ENCODE data around the gene MCHR1. TPM values are rescaled to one million over a fixed set of nuclear protein-coding genes. Genes with fewer than 3 reads are reported as not detected.
"Not testable (repeated sequence)": the region's sequence is repeated elsewhere in the genome, so short reads cannot be mapped to it uniquely, and the experiment has no call there.

MCHR1 gene
- total RNA-seq, 1 experiment from 2014 or later, result not detected

GRCh38 chr22:40674274-40674673 lies 5.0 kb upstream of the MCHR1 start:
- BruUV-seq (replicated peaks), result no TSS peak
- in situ Hi-C loops (cut with HindIII; ENCODE audit: low pct_unique_long_range_greater_than_20kb, low sequenced_read_pairs) (no loop called here), intact Hi-C loops (cut with micrococcal nuclease; ENCODE audit: unreplicated experiment) (no loop called here)
- Histone ChIP-seq H3K4me1 (ENCODE audit: control insufficient read depth, insufficient read depth, low read length) (no peaks in the 10 kb centered on the region; the same call in 1 of the 2 replicates), H3K4me3 (ENCODE audit: low read depth in 2 of 2, low read length in 2 of 2) (no peak overlapping the region), H3K9me3 (ENCODE audit: control insufficient read depth, insufficient read depth, low read depth, low read length) (no peaks in the 10 kb centered on the region), H3K27me3 (ENCODE audit: control insufficient read depth, insufficient read depth, low read length) (no peaks in the 10 kb centered on the region), H3K36me3 (ENCODE audit: control insufficient read depth, insufficient read depth, low read length) (no peaks in the 10 kb centered on the region), H3K27ac (ENCODE audit: low read length) (no peak overlapping the region)
- ChIA-PET CTCF (no interaction called here), POLR2A (interaction anchor here (0.7 kb wide), 1 partner anchor 133 kb away, joined by 3 read pairs; no protein-coding TSS in a partner anchor)
- no peak for DNase-seq (ENCODE audit: low read depth, low spot score)
- TF ChIP-seq, protein P1, sequence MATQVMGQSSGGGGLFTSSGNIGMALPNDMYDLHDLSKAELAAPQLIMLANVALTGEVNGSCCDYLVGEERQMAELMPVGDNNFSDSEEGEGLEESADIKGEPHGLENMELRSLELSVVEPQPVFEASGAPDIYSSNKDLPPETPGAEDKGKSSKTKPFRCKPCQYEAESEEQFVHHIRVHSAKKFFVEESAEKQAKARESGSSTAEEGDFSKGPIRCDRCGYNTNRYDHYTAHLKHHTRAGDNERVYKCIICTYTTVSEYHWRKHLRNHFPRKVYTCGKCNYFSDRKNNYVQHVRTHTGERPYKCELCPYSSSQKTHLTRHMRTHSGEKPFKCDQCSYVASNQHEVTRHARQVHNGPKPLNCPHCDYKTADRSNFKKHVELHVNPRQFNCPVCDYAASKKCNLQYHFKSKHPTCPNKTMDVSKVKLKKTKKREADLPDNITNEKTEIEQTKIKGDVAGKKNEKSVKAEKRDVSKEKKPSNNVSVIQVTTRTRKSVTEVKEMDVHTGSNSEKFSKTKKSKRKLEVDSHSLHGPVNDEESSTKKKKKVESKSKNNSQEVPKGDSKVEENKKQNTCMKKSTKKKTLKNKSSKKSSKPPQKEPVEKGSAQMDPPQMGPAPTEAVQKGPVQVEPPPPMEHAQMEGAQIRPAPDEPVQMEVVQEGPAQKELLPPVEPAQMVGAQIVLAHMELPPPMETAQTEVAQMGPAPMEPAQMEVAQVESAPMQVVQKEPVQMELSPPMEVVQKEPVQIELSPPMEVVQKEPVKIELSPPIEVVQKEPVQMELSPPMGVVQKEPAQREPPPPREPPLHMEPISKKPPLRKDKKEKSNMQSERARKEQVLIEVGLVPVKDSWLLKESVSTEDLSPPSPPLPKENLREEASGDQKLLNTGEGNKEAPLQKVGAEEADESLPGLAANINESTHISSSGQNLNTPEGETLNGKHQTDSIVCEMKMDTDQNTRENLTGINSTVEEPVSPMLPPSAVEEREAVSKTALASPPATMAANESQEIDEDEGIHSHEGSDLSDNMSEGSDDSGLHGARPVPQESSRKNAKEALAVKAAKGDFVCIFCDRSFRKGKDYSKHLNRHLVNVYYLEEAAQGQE (IDR thresholded peaks at IDR 0.05; ENCODE audit: insufficient read depth in 1 of 2, low read depth in 2 of 2, low read length in 1 of 2), result no peak
- TF ChIP-seq, protein P2, sequence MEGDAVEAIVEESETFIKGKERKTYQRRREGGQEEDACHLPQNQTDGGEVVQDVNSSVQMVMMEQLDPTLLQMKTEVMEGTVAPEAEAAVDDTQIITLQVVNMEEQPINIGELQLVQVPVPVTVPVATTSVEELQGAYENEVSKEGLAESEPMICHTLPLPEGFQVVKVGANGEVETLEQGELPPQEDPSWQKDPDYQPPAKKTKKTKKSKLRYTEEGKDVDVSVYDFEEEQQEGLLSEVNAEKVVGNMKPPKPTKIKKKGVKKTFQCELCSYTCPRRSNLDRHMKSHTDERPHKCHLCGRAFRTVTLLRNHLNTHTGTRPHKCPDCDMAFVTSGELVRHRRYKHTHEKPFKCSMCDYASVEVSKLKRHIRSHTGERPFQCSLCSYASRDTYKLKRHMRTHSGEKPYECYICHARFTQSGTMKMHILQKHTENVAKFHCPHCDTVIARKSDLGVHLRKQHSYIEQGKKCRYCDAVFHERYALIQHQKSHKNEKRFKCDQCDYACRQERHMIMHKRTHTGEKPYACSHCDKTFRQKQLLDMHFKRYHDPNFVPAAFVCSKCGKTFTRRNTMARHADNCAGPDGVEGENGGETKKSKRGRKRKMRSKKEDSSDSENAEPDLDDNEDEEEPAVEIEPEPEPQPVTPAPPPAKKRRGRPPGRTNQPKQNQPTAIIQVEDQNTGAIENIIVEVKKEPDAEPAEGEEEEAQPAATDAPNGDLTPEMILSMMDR (IDR thresholded peaks at IDR 0.05), result no peak
- TF ChIP-seq TCF7L2 (IDR thresholded peaks at IDR 0.05; ENCODE audit: low read depth, low read length) (no peak), POLR2AphosphoS5 (IDR thresholded peaks at IDR 0.05; ENCODE audit: low read depth, low read length) (no peak), SIN3A (IDR thresholded peaks at IDR 0.05; ENCODE audit: borderline replicate concordance, insufficient read depth, low read depth, low read length) (no peak)
- no peak for ATAC-seq

DNA sequence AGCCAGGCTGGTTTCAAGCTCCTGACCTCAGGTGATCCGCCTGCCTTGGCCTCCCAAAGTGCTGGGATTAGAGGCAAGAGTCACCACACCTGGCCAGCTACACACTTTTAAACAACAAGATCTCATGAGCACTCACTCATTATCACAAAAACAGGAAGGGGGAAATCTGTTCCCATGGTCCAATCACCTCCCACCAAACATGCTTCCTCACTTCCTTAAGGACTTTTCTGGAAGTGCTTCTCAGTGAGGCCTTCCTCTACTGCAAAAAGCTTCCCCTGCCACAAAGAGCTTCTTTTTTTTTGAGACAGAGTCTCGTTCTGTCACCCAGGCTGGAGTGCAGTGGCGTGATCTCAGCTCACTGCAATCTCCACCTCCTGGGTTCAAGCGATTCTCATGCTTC lies 3.1 kb upstream of the MCHR1 start:
- in situ Hi-C loops (cut with HindIII; ENCODE audit: low pct_unique_long_range_greater_than_20kb, low sequenced_read_pairs); H3K9me3 ChIP-seq (ENCODE audit: control insufficient read depth, insufficient read depth, low read depth, low read length); H3K27me3 ChIP-seq (ENCODE audit: control insufficient read depth, insufficient read depth, low read length); intact Hi-C loops (cut with micrococcal nuclease; ENCODE audit: unreplicated experiment); BruUV-seq (replicated peaks); H3K4me3 ChIP-seq (ENCODE audit: low read depth in 2 of 2, low read length in 2 of 2); DNase-seq (ENCODE audit: low read depth, low spot score); H3K36me3 ChIP-seq (ENCODE audit: control insufficient read depth, insufficient read depth, low read length); H3K27ac ChIP-seq (ENCODE audit: low read length); ATAC-seq: not testable (repeated sequence)
- ChIA-PET CTCF (interaction anchor here (0.6 kb wide), 1 partner anchor 38 kb away, joined by 3 read pairs; no protein-coding TSS in a partner anchor), POLR2A (interaction anchor here (0.7 to 1.7 kb wide), 2 partner anchors 20 to 814 kb away, joined by 3 to 4 read pairs; no protein-coding TSS in a partner anchor)
- H3K4me1 ChIP-seq (ENCODE audit: control insufficient read depth, insufficient read depth, low read length), result peaks cover 11% of the 10 kb centered on the region

GRCh38 chr22:40676644-40677043 lies 2.6 kb upstream of the MCHR1 start:
- CTCF ChIA-PET, result no interaction called here

More at GRCh38 chr22:40676644-40677043, 2.6 kb upstream of the MCHR1 start:
- no peaks in the 10 kb centered on the region for H3K36me3 ChIP-seq (ENCODE audit: control insufficient read depth, insufficient read depth, low read length)
- no peak for ATAC-seq
- in situ Hi-C loops (cut with HindIII; ENCODE audit: low pct_unique_long_range_greater_than_20kb, low sequenced_read_pairs), result no loop called here
- H3K9me3 ChIP-seq (ENCODE audit: control insufficient read depth, insufficient read depth, low read depth, low read length), result no peaks in the 10 kb centered on the region
- no TSS peak for BruUV-seq (replicated peaks)
- no peak for DNase-seq (ENCODE audit: low read depth, low spot score)
- intact Hi-C loops (cut with micrococcal nuclease; ENCODE audit: unreplicated experiment), result no loop called here
- no peaks in the 10 kb centered on the region for H3K27me3 ChIP-seq (ENCODE audit: control insufficient read depth, insufficient read depth, low read length)
- TF ChIP-seq, protein P1 (IDR thresholded peaks at IDR 0.05; ENCODE audit: insufficient read depth in 1 of 2, low read depth in 2 of 2, low read length in 1 of 2), result no peak
- TF ChIP-seq POLR2AphosphoS5 (IDR thresholded peaks at IDR 0.05; ENCODE audit: low read depth, low read length) (no peak), SIN3A (IDR thresholded peaks at IDR 0.05; ENCODE audit: borderline replicate concordance, insufficient read depth, low read depth, low read length) (no peak), TCF7L2 (IDR thresholded peaks at IDR 0.05; ENCODE audit: low read depth, low read length) (no peak)
- TF ChIP-seq, protein P2 (IDR thresholded peaks at IDR 0.05), result no peak
- H3K4me3 ChIP-seq (ENCODE audit: low read depth in 2 of 2, low read length in 2 of 2), result no peak overlapping the region
- POLR2A ChIA-PET, result interaction anchor here (0.7 to 1.7 kb wide), 2 partner anchors 21 to 814 kb away, joined by 3 to 4 read pairs; no protein-coding TSS in a partner anchor
- H3K27ac ChIP-seq (ENCODE audit: low read length), result no peak overlapping the region
- H3K4me1 ChIP-seq (ENCODE audit: control insufficient read depth, insufficient read depth, low read length), result peaks cover 11% of the 10 kb centered on the region

All from Panc1 (cell line).